ENCODE results near the gene TLCD3B. TPM values are rescaled to one million over a fixed set of nuclear protein-coding genes. Genes with fewer than 3 reads are reported as not detected.
A peak's percentile ranks its signal among the peaks of the same experiment; 100 is the strongest.

The TLCD3B gene
- polyA plus RNA-seq, 1 donor from 2014 or later, result 18.9 TPM

GRCh38 chr16:29975134-29975538 is 55.9 kb downstream of the TLCD3B start:
- Histone ChIP-seq H3K79me2 (replicated peaks; ENCODE audit: insufficient read depth, low read length) (peaks cover 41% of the 10 kb centered on the region), H3K4me3 (ENCODE audit: low read length) (peak overlapping the region; percentile 99), H3K27ac (ENCODE audit: low read length) (peak overlapping the region; percentile 97)

More at GRCh38 chr16:29975134-29975538, 55.9 kb downstream of the TLCD3B start:
- Histone ChIP-seq H4K20me1 (ENCODE audit: insufficient read depth) (peaks cover 12% of the 10 kb centered on the region), H2AFZ (ENCODE audit: low read depth, low read length) (no peak overlapping the region), H3K9ac (ENCODE audit: low read length) (peak overlapping the region; percentile 98), H3K27me3 (ENCODE audit: insufficient read depth, low read depth, low read length) (no peaks in the 10 kb centered on the region), H3F3A (ENCODE audit: insufficient read depth, low read length, poor library complexity, severe bottlenecking) (no peaks in the 10 kb centered on the region), H3K9me2 (ENCODE audit: insufficient read depth, low read length) (no peaks in the 10 kb centered on the region), H3K4me2 (ENCODE audit: low read length) (peak overlapping the region; percentile 92), H3K9me3 (ENCODE audit: low read length) (no peaks in the 10 kb centered on the region), H3K36me3 (ENCODE audit: insufficient read depth, low read length) (no peaks in the 10 kb centered on the region)
- TF ChIP-seq POLR2AphosphoS5 (IDR thresholded peaks at IDR 0.05), result no peak

Other genes with a start within 250 kb of the TLCD3B start
- gene KIF22, start 240.5 kb downstream of the TLCD3B start, polyA plus RNA-seq, result 81.1 and 89.7 TPM in 2 replicates
- 147 and 168 TPM in 2 replicates for gene MAZ, start 224.7 kb downstream of the TLCD3B start, polyA plus RNA-seq
- gene PRRT2, start 219.1 kb downstream of the TLCD3B start, polyA plus RNA-seq, result 84.2 and 105 TPM in 2 replicates
- gene PAGR1, start 215.1 kb downstream of the TLCD3B start, polyA plus RNA-seq, result 86.8 and 88.7 TPM in 2 replicates
- 2.5 and 5.7 TPM in 2 replicates for gene MVP, start 210.8 kb downstream of the TLCD3B start, polyA plus RNA-seq
- gene CDIPT, start 168.0 kb downstream of the TLCD3B start, polyA plus RNA-seq, result 92.6 and 95.6 TPM in 2 replicates
- gene SEZ6L2, start 131.7 kb downstream of the TLCD3B start, polyA plus RNA-seq, result 48.8 and 52.7 TPM in 2 replicates
- 38.9 and 48.2 TPM in 2 replicates for gene ASPHD1, start 130.8 kb downstream of the TLCD3B start, polyA plus RNA-seq
- gene KCTD13, start 105.0 kb downstream of the TLCD3B start, polyA plus RNA-seq, result 55.0 and 70.7 TPM in 2 replicates
- gene TMEM219, start 69.2 kb downstream of the TLCD3B start, polyA plus RNA-seq, result 154 and 157 TPM in 2 replicates
- gene TAOK2, start 57.4 kb downstream of the TLCD3B start, polyA plus RNA-seq, result 62.7 and 65.5 TPM in 2 replicates
- 51.2 and 65.4 TPM in 2 replicates for gene HIRIP3, start 35.7 kb downstream of the TLCD3B start, polyA plus RNA-seq
- 106 and 130 TPM in 2 replicates for gene INO80E, start 35.0 kb downstream of the TLCD3B start, polyA plus RNA-seq
- 7.3 and 8.5 TPM in 2 replicates for gene DOC2A, start 20.2 kb downstream of the TLCD3B start, polyA plus RNA-seq
- not detected in 2 replicates for gene C16orf92, start 8.1 kb downstream of the TLCD3B start, polyA plus RNA-seq
- 59.3 and 71.3 TPM in 2 replicates for gene ALDOA, start 34.5 kb upstream of the TLCD3B start, polyA plus RNA-seq
- gene PPP4C, start 44.7 kb upstream of the TLCD3B start, polyA plus RNA-seq, result 173 and 184 TPM in 2 replicates
- gene TBX6, start 60.7 kb upstream of the TLCD3B start, polyA plus RNA-seq, result not detected in 2 replicates
- 76.9 and 90.1 TPM in 2 replicates for gene YPEL3, start 64.9 kb upstream of the TLCD3B start, polyA plus RNA-seq
- 2.7 and 3.6 TPM in 2 replicates for gene GDPD3, start 82.3 kb upstream of the TLCD3B start, polyA plus RNA-seq
- gene MAPK3, start 91.9 kb upstream of the TLCD3B start, polyA plus RNA-seq, result 18.5 and 20.2 TPM in 2 replicates
- 106 and 107 TPM in 2 replicates for gene CORO1A, start 152.3 kb upstream of the TLCD3B start, polyA plus RNA-seq
- gene BOLA2B, start 162.4 kb upstream of the TLCD3B start, polyA plus RNA-seq, result 394 and 487 TPM in 2 replicates
- 22.8 and 43.4 TPM in 2 replicates for gene SLX1A, start 162.6 kb upstream of the TLCD3B start, polyA plus RNA-seq
- 12.1 and 13.2 TPM in 2 replicates for gene SULT1A3, start 168.0 kb upstream of the TLCD3B start, polyA plus RNA-seq
- gene NPIPB13, start 217.2 kb upstream of the TLCD3B start, polyA plus RNA-seq, result 2.2 and 3.9 TPM in 2 replicates

Measured in neural cell (in vitro differentiated cells).